22Rv1 (cell line): ENCODE measurements around the gene NHLRC2.

Experiments used
- CTCF ChIP-seq: fragments of 450-650 bp; IDR thresholded peaks from 2 replicates; pipeline ENCODE4 v1.5.1; 2017; ENCODE audit warnings: mild to moderate bottlenecking
- ZFX ChIP-seq: fragments of 450-650 bp; IDR thresholded peaks from 2 replicates; pipeline ENCODE4 v1.6.1; 2017; ENCODE audit warnings: antibody characterized with exemption, borderline replicate concordance

DNA sequence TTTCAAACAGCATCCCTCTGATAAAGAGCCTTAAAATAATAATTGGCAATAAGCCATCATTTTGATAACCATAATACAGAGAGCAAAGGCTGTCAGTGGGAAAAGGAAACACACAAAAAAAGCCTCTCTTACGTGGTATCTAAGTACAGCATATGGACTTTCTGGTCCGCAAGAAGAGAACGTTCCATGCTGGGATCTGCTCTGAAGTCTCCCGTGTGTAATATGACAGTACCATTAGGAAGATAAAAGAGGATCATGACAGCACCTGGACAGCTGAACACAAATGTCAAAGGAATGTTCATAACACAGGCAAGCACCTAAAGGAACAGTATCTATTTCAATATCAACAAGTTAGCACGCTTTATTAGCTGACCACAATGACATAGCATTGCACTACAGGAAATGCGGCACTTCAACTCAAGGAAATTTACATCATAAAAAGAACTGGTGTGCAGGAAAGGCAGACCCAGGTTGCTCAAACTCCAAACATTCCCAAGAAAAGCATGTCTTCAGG is 10.4 kb upstream of the NHLRC2 start:
- TF ChIP-seq CTCF, result no peak
- TF ChIP-seq ZFX, result no peak
